ENCODE data around the gene ZIC5. TPM values are rescaled to one million over a fixed set of nuclear protein-coding genes. Genes with fewer than 3 reads are reported as not detected.

The ZIC5 gene
- total RNA-seq, 4 donors from 2014 or later = 0.19 TPM; not detected in 3

DNA sequence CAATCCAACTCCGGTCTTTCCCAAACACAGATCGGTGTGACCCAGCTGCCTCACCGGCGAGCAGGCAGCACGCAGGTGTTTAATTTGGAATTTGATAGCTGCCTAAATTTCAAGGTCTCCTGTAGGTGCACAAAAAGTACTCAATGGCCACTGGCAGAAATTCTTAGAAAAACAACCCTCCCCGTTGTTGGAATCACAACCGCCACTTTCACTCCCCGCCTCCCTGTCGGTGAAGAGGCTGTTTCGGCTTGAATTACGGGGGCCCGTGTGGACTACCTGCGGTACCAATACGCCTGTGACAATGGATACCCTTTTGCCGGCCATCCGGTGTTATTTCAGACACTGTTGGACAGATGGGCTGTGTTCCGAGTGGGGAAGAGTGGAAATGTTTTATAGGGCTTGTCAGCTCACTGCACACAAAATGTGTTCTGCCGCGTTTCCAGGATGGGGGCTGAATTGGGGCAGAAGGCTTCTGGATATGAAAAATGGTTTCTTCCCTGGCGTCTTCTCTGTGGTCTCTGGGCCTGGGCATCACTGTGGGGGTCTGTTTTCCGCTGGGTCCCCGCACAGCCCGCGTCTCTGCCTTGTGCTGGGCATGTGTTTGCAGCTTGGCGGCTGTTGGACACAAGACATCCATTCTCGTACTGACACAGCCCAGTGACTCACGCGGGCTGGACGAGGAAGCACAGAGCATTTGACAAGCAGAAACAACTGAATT is 45.4 kb downstream of the ZIC5 start:
- TF ChIP-seq, protein P1, sequence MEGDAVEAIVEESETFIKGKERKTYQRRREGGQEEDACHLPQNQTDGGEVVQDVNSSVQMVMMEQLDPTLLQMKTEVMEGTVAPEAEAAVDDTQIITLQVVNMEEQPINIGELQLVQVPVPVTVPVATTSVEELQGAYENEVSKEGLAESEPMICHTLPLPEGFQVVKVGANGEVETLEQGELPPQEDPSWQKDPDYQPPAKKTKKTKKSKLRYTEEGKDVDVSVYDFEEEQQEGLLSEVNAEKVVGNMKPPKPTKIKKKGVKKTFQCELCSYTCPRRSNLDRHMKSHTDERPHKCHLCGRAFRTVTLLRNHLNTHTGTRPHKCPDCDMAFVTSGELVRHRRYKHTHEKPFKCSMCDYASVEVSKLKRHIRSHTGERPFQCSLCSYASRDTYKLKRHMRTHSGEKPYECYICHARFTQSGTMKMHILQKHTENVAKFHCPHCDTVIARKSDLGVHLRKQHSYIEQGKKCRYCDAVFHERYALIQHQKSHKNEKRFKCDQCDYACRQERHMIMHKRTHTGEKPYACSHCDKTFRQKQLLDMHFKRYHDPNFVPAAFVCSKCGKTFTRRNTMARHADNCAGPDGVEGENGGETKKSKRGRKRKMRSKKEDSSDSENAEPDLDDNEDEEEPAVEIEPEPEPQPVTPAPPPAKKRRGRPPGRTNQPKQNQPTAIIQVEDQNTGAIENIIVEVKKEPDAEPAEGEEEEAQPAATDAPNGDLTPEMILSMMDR (IDR thresholded peaks at IDR 0.05; ENCODE audit: low read depth) = no peak

DNA sequence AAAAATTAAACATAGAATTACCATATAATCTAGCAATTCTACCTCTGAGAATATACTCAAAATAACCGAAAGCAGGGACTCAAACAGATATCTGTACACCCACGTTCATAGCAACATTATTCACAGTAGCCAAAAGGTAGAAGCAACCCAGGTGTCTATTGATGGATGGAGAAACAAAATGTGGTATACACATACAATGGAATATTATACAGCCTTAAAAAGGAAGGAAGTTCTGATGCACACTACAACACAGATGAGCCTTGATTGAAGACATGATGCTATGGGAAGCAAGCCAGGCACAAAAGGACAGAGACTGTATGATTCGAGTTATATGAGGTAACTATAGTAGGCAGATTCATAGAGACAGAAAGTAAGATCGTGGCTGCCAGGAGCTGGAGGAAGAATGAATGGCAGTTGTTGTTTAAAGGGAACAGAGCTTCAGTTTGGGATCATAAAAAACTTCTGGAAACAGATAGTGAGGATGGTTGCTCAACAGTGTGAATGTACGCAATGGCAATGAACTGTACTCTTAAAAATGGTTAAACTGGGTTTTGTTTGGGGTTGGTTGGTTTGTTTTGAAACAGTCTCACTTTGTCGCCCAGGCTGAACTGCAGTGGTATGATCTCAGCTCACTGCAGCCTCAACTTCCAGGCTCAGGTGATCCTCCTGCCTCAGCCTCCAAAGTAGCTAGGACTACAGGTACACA is 47.5 kb downstream of the ZIC5 start:
- TF ChIP-seq, protein P1 (IDR thresholded peaks at IDR 0.05; ENCODE audit: low read depth) = no peak

DNA sequence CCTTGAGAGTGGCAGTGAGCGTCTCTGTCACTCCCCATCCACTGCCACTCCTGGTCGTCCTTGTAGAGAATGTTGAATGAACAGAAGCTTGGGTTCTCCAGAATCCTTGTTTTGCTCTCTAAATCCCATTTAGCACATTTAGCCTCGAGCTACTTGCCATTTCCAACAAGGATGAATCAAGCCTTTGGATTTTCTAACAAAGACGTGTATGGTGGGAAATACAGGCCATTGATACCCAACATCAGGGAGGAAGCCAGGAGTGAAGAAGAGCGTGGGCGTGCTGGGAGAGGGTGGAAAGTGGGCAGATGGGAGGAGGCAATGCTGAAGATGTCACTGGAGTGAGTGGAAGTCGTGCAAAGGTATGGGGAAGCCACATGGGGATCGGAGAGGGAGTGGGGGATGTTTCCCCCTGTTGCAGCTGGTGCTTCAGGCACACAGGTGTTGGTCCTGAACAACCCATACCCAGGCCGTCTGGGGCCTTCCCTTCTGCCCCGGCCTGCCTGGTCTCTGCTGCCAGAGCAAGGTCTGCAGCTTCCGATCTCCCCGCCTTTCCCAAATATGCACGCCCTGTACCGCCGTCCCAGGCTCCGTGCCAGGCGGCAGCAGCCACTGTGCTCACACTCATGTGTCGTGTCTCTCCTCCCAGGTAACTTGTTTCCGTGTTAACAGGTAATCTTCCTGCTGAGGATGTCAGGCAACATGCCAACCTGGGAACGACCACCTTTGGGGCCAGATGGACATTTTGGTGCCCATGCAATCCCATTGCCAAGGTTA is 48.7 kb downstream of the ZIC5 start:
- TF ChIP-seq, protein P1 (IDR thresholded peaks at IDR 0.05; ENCODE audit: low read depth) = no peak

DNA sequence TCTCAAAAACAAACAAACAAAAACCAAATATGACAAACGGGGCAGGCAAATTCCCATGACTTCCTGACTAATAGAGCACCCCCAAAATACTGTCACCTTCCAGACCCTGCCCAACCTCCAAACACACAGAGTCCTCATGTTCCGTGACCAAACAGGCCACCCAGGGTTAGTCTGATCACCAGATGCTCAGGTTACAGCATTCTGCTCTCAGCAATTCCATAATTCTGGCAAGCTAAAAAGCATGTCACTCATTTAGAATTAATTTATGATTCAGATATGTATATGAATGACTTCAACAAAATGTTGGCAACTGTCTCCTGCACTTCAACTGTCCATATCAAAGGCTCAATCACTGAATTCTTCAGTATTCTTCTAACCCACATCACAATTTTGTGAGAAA is 52.4 kb downstream of the ZIC5 start:
- TF ChIP-seq, protein P1 (IDR thresholded peaks at IDR 0.05; ENCODE audit: low read depth) = no peak

DNA sequence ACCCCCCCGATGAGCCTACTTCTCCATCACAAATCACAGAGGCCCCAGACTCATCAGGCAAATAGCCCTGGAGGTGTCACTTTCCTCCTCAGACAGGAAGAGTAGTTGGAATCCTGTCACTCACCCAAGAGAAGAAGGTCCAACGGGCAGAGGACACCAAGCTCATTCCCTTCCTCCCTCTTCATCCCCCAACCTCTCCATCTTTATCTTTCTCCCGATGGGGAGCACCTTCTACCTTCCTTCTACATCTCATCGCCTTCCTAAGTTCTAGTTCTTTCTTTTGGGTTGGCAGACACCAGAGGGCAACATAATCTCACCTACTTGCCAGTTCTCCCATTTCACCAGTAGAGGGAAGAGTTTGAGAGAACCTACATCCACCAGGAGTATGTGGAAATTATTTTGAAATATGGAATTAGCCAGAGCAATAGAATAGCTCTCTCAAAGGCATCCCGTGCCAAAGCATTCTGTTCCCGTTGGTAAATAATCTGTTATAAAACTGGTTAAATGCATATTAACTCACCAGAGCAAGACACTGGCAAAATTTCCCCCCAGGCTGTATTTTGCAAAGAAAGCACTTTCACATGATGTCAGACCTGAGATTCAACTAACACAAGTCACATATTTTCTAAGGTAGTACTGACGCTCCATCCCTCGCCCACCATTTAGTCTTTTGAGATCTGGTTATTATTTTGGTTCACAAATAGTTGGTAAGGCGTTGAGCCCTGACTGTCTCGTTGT is 55.0 kb downstream of the ZIC5 start:
- TF ChIP-seq, protein P1 (IDR thresholded peaks at IDR 0.05; ENCODE audit: low read depth) = no peak

DNA sequence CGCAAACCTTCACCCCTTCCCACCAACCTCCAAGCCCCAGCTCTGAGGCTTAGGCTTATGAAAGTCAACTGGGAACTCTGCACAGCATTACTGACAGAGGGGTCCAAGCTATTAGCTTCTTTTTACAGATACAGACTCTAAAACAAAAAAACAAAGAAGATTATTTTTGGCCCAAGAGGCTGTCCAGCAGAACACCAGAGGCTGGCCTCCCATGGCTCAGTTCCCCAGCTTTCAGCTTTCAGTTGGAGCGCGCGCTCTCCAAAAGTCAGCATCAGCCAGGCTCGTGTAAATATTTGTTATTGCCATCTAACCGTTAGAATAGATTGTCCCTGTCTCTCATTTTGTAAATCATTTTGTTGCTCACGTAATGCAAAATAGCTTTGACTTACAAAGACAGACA is 58.4 kb downstream of the ZIC5 start:
- TF ChIP-seq, protein P1 (IDR thresholded peaks at IDR 0.05; ENCODE audit: low read depth) = no peak

Other genes starting within 250 kb of the ZIC5 start
- gene ZIC2, start 10.0 kb upstream of the ZIC5 start, total RNA-seq = not detected
- gene PCCA, start 117.3 kb upstream of the ZIC5 start, total RNA-seq = 10 to 100 TPM; 40.1 to 82.8 (median 61.1) TPM